ENCODE data around the gene MAML3. TPM values are rescaled to one million over a fixed set of nuclear protein-coding genes. Genes with fewer than 3 reads are reported as not detected.

MAML3 gene
- total and polyA plus RNA-seq, 10 donors, result 0.63 to 18.4 (median 12.7) TPM

DNA sequence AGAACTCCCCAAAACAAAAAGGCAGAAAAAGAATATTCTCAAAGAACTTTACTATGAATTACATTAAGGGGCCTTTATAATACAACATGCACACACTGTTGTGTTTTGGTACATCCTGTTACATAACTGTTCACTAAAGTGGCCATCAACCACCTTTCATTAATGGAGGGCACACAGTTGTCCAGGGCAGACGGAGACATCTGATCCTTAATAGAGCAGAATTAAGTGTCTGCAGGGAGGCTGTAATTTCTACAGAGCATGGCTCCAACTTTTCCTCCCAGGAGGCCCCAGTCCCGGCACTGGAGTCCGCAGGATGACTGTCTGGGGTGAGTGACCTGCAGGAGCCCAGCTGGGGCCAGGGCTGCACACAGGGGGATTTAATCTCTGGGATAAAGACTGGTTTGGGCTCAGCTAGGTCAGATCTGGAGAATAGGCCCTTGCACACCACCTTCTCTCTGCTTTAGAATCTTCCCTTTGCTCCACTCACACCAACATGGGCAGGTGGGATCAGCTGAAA is 233.4 kb downstream of the MAML3 start:
- no peaks in the 10 kb centered on the region for H3K36me3 ChIP-seq
- WGBS, 5 donors, result 77 to 97% (median 90%) methylated on average over 3 of the region's 3 CpGs
- no peaks in the 10 kb centered on the region for H3K9me3 ChIP-seq
- no peak for DNase-seq
- intact Hi-C loops (cut with DNase I; ENCODE audit: low total_unique reads), result no loop called here
- H3K27me3 ChIP-seq (replicated peaks in 1 of 7), result no peaks in the 10 kb centered on the region
- H3K4me3 ChIP-seq, result no peak overlapping the region
- TF ChIP-seq POLR2A (IDR thresholded peaks at IDR 0.05) (no peak), POLR2AphosphoS5 (IDR thresholded peaks at IDR 0.05) (no peak)
- TF ChIP-seq, protein P1, sequence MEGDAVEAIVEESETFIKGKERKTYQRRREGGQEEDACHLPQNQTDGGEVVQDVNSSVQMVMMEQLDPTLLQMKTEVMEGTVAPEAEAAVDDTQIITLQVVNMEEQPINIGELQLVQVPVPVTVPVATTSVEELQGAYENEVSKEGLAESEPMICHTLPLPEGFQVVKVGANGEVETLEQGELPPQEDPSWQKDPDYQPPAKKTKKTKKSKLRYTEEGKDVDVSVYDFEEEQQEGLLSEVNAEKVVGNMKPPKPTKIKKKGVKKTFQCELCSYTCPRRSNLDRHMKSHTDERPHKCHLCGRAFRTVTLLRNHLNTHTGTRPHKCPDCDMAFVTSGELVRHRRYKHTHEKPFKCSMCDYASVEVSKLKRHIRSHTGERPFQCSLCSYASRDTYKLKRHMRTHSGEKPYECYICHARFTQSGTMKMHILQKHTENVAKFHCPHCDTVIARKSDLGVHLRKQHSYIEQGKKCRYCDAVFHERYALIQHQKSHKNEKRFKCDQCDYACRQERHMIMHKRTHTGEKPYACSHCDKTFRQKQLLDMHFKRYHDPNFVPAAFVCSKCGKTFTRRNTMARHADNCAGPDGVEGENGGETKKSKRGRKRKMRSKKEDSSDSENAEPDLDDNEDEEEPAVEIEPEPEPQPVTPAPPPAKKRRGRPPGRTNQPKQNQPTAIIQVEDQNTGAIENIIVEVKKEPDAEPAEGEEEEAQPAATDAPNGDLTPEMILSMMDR (IDR thresholded peaks at IDR 0.05 in 8 of 11, conservative IDR thresholded peaks at IDR 0.05 in 3 of 11), result no peak
- H3K27ac ChIP-seq, result peak overlapping the region in 7 of 8 donors; percentile 61 to 75 (median 72)
- peaks cover 12 to 61% (median 32%) of the 10 kb centered on the region in 6 donors for H3K4me1 ChIP-seq

DNA sequence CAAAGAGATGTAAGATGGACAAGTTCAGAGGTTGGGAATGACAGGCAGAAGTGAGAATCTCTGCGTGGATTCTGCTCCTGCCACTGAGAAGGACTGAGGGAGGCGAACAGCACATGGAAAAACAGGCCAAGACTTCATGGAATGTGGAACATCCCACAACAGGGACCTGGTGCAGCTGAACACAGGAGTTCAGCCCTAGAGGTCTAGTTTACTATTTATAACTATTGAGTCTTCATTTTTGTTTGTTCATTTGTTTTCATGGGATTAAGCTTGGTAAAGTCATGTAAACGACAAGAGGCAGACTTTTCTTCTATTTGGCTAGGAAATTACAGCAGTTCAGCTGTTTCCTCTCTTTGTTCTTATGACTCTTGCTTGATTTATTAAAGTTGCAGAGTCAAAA is 234.5 kb downstream of the MAML3 start:
- intact Hi-C loops (cut with DNase I; ENCODE audit: low total_unique reads), result no loop called here
- 43 to 51% (median 47%) methylated on average over 3 of the region's 3 CpGs for WGBS, 5 donors
- TF ChIP-seq, protein P1 (IDR thresholded peaks at IDR 0.05 in 8 of 11, conservative IDR thresholded peaks at IDR 0.05 in 3 of 11), result no peak
- no peak for TF ChIP-seq POLR2AphosphoS5 (IDR thresholded peaks at IDR 0.05)
- TF ChIP-seq POLR2A (IDR thresholded peaks at IDR 0.05), result no peak
- Histone ChIP-seq H3K4me3 (no peak overlapping the region), H3K27me3 (replicated peaks in 1 of 7) (no peaks in the 10 kb centered on the region), H3K9me3 (no peaks in the 10 kb centered on the region), H3K4me1 (peaks cover 12 to 61% (median 37%) of the 10 kb centered on the region in 6 donors), H3K36me3 (no peaks in the 10 kb centered on the region), H3K27ac (peak overlapping the region in 7 of 8 donors; percentile 61 to 75 (median 72))
- no peak for DNase-seq

DNA sequence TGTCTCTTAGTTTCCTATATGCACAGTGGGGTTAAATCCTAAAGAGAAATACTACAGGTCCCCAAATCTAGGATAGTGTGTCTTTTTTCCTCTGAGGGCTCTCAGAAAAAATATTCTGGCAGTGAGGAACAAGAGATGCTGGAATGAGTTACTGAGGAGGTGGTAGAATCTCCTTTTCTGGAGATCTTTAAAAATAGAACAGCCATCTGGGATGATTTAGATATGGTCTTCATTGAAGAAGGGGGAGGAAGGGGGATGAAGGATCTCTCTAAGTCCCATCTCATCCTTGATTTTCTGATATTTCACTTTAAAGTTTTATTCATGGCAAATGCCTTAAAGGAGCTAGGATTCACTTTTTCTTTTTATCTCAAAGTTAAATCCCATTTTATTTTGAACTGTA is 235.0 kb downstream of the MAML3 start:
- intact Hi-C loops (cut with DNase I; ENCODE audit: low total_unique reads), result no loop called here
- TF ChIP-seq POLR2AphosphoS5 (IDR thresholded peaks at IDR 0.05) (no peak), POLR2A (IDR thresholded peaks at IDR 0.05) (no peak)
- TF ChIP-seq, protein P1 (IDR thresholded peaks at IDR 0.05 in 8 of 11, conservative IDR thresholded peaks at IDR 0.05 in 3 of 11), result no peak
- H3K4me1 ChIP-seq, result peaks cover 12 to 64% (median 39%) of the 10 kb centered on the region in 6 donors

DNA sequence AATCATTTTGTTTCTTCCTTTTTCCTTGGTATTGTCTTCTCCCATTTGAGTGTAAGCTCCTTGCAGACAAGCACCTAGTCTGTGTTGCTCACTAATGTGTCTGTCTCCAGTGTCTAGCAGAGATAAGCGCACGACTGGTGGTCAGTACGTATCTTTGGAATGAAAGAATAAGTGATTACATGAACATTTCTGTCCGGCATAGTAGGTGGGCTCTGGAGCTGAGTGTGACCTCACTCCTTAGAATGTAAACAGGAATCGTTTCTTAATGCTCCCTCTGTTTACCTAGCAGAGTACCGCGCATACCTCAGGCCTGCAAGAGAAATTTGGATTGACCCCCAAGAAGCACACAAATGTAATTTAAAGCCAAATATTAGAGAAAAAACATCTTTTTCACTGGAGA is 235.4 kb downstream of the MAML3 start:
- no peaks in the 10 kb centered on the region for H3K9me3 ChIP-seq
- no peak for DNase-seq
- intact Hi-C loops (cut with DNase I; ENCODE audit: low total_unique reads), result no loop called here
- WGBS, 5 donors, result 90 to 94% (median 92%) methylated on average over 7 of the region's 7 CpGs
- no peak overlapping the region for H3K4me3 ChIP-seq
- H3K27me3 ChIP-seq (replicated peaks in 1 of 7), result no peaks in the 10 kb centered on the region
- peaks cover 12 to 69% (median 42%) of the 10 kb centered on the region in 6 donors for H3K4me1 ChIP-seq
- TF ChIP-seq POLR2AphosphoS5 (IDR thresholded peaks at IDR 0.05), result no peak
- no peak for TF ChIP-seq POLR2A (IDR thresholded peaks at IDR 0.05)
- TF ChIP-seq, protein P1 (IDR thresholded peaks at IDR 0.05 in 8 of 11, conservative IDR thresholded peaks at IDR 0.05 in 3 of 11), result no peak
- no peaks in the 10 kb centered on the region for H3K36me3 ChIP-seq
- H3K27ac ChIP-seq, result peak overlapping the region in 7 of 8 donors; percentile 61 to 75 (median 72)

More for the DNA sequence above, 235.0 kb downstream of the MAML3 start:
- no peaks in the 10 kb centered on the region for H3K36me3 ChIP-seq
- no peak overlapping the region for H3K4me3 ChIP-seq
- no peaks in the 10 kb centered on the region for H3K27me3 ChIP-seq (replicated peaks in 1 of 7)
- peak overlapping the region in 7 of 8 donors; percentile 61 to 75 (median 72) for H3K27ac ChIP-seq
- H3K9me3 ChIP-seq, result no peaks in the 10 kb centered on the region
- DNase-seq, result no peak

Measured in spleen (tissue), 11 donors.